ENCODE results near the gene GPN3.
A peak's percentile ranks its signal among the peaks of the same experiment; 100 is the strongest.

GPN3 gene

DNA sequence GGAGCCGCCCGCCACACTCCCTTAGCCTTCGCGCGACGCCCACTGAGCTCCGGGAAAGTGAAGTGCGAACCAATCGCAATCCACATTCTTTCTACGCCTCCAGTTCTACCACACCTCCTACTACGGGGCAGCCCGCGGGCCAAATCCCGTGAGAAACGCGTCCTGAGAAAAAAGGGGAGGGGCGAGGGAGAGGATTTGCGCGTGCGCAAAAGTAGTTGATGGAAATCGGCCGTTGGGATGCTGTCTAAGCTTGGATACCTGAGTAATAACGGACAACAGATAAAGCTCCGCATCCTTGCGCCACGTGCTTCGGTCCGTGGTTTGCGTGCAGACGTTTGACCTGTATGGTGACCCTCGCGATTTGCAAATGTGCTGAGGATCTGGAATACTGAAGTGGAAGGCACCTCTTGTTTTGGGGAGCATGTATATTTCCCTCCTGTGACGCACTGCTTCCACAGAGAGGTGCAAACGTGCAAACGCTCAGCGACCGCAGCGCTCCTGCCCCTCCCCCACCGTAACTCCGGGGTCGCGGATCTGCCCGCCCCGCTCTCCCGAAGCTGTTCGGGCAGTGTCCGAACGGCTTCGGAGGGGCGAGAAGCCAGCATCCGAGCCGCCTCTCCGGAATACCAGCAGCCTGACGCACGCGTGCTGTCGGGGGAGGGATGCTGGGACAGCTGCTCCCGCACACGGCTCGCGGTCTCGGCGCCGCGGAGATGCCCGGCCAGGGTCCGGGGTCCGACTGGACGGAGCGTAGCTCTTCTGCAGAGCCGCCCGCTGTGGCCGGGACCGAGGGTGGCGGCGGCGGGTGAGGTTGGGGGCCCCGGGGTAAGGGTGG is at the start of gene GPN3, which contains the start of gene FAM216A:
Gene GPN3 (minus strand): TSS at position 44 of the 835 bp plus-strand sequence. CDS start 54 bp downstream, outside the sequence.
Gene FAM216A (plus strand): TSS at position 632 of the 835 bp plus-strand sequence. CDS start 31 bp downstream, at position 663.
- TF ChIP-seq ZFX (IDR thresholded peaks at IDR 0.05) (no peak), CTCF (conservative IDR thresholded peaks at IDR 0.05) (no peak)
- H3K27ac ChIP-seq, result peak within 1 kb of the TSS; percentile 90

- TF ChIP-seq CTCF (conservative IDR thresholded peaks at IDR 0.05) (no peak), ZFX (IDR thresholded peaks at IDR 0.05) (no peak)
Measured at GRCh38 chr12:110516995-110517394, 48.9 kb upstream of the GPN3 start.

GRCh38 chr12:110514363-110514762 is 46.3 kb upstream of the GPN3 start:
- TF ChIP-seq ZFX (IDR thresholded peaks at IDR 0.05), result no peak
- TF ChIP-seq CTCF (conservative IDR thresholded peaks at IDR 0.05), result no peak
- H3K27ac ChIP-seq, result no peak overlapping the region

More at GRCh38 chr12:110516995-110517394, 48.9 kb upstream of the GPN3 start:
- no peak overlapping the region for H3K27ac ChIP-seq

DNA sequence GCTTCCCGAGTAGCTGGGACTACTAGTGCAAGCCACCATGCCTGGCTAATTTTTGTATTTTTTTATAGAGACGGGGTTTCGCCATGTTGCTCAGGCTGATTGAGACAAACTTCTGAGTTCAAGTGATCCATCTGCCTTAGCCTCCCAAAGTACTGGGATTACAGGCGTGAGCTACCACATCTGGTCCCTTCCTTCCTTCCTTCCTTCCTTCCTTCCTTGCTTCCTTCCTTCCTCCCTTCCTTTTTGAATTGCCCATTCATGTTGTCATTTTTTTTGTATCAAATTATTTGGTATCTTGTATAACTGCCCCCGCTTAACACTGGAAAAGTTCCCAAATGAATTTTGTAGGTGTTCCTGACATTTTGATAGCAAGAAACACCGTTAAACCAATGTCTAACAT is 45.8 kb upstream of the GPN3 start:
- no peak overlapping the region for H3K27ac ChIP-seq
- TF ChIP-seq CTCF (conservative IDR thresholded peaks at IDR 0.05) (no peak), ZFX (IDR thresholded peaks at IDR 0.05) (no peak)

- TF ChIP-seq ZFX (IDR thresholded peaks at IDR 0.05), result no peak
- TF ChIP-seq CTCF (conservative IDR thresholded peaks at IDR 0.05), result no peak
- H3K27ac ChIP-seq, result no peak overlapping the region
Measured at GRCh38 chr12:110508071-110508586, 40.1 kb upstream of the GPN3 start.

DNA sequence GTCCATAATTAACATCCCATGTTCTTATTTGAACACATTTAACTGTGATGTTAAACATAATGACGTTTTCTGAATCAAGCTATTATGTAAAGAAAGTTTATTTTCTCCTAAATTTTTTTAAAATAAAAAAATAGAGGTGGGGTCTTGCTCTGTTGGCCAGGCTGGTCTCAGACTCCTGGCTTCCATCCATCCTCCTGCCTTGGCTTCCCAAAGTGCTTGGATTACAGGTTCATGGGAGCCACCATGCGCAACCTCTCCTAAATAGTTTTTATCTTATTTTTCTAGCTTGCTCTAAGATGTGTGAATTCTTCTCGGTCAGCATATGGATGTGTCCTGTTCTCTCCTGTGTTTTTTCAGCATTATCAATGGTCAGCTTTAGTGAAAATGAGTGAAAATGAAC is 37.3 kb upstream of the GPN3 start:
- H3K27ac ChIP-seq, result no peak overlapping the region
- TF ChIP-seq CTCF (conservative IDR thresholded peaks at IDR 0.05) (no peak), ZFX (IDR thresholded peaks at IDR 0.05) (no peak)

DNA sequence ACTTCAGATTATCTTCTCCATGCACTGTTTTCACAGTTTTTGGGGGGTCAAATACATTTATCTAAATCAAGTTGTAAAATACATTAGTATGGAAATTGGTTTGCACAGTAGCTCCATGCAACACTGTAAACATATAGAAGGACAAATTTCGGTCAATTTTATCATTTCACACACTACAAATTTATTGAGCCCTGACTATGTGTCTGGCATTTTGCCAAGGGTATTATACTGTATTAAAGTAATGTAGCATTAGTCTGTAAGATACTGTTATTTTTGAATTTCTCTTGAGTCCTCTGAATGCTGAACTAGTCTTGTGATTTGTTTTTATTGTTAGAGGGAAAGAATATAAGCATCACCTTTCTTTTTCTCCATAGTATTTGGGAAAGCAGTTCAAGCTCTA is 35.4 kb upstream of the GPN3 start:
- H3K27ac ChIP-seq, result no peak overlapping the region
- no peak for TF ChIP-seq CTCF (conservative IDR thresholded peaks at IDR 0.05)
- no peak for TF ChIP-seq ZFX (IDR thresholded peaks at IDR 0.05)
